Measurements from ENCODE around the gene RBM33.
"Not testable (repeated sequence)": the region's sequence is repeated elsewhere in the genome, so short reads cannot be mapped to it uniquely, and the experiment has no call there.

The RBM33 gene

GRCh38 chr7:155809332-155809946 is 165.0 kb downstream of the RBM33 start:
- DNase-seq (ENCODE audit: low read depth): no peak

GRCh38 chr7:155809947-155810769 is 165.7 kb downstream of the RBM33 start:
- DNase-seq (ENCODE audit: low read depth): no peak

- DNase-seq (ENCODE audit: low read depth): no peak
Observed at GRCh38 chr7:155810770-155811559, 166.5 kb downstream of the RBM33 start.

GRCh38 chr7:155811560-155811894 is 167.1 kb downstream of the RBM33 start:
- no peak for DNase-seq (ENCODE audit: low read depth)

- no peak for DNase-seq (ENCODE audit: low read depth)
Observed at GRCh38 chr7:155811895-155812761, 167.7 kb downstream of the RBM33 start, which contains the start of gene SHH. Gene SHH, minus strand, starts transcription at chr7:155812463. Its CDS starts 341 bp downstream, at chr7:155812122.

- DNase-seq (ENCODE audit: low read depth): no peak
Observed at GRCh38 chr7:155813125-155813524, 168.7 kb downstream of the RBM33 start.

GRCh38 chr7:155813546-155814315 is 169.3 kb downstream of the RBM33 start:
- no peak for DNase-seq (ENCODE audit: low read depth)

GRCh38 chr7:155814316-155815276 is 170.1 kb downstream of the RBM33 start:
- no peak for DNase-seq (ENCODE audit: low read depth)

- DNase-seq (ENCODE audit: low read depth): peak; percentile 52
Observed at GRCh38 chr7:155815332-155816191, 171.1 kb downstream of the RBM33 start.

- no peak for DNase-seq (ENCODE audit: low read depth)
Observed at GRCh38 chr7:155816192-155816508, 171.7 kb downstream of the RBM33 start.

- no peak for DNase-seq (ENCODE audit: low read depth)
Observed at GRCh38 chr7:155816996-155817395, 172.5 kb downstream of the RBM33 start.

- not testable (repeated sequence) for DNase-seq (ENCODE audit: low read depth)
Observed at GRCh38 chr7:155817515-155817914, 173.1 kb downstream of the RBM33 start.

- DNase-seq (ENCODE audit: low read depth): no peak
Observed at GRCh38 chr7:155818154-155818819, 173.8 kb downstream of the RBM33 start.

GRCh38 chr7:155818820-155819168 is 174.3 kb downstream of the RBM33 start:
- no peak for DNase-seq (ENCODE audit: low read depth)

GRCh38 chr7:155819186-155819585 is 174.7 kb downstream of the RBM33 start:
- DNase-seq (ENCODE audit: low read depth): no peak

GRCh38 chr7:155820246-155820645 is 175.8 kb downstream of the RBM33 start:
- DNase-seq (ENCODE audit: low read depth): no peak

GRCh38 chr7:155820788-155821187 is 176.3 kb downstream of the RBM33 start:
- DNase-seq (ENCODE audit: low read depth): no peak

- no peak for DNase-seq (ENCODE audit: low read depth)
Observed at GRCh38 chr7:155821851-155822250, 177.4 kb downstream of the RBM33 start.

All from stimulated activated CD4-positive, alpha-beta T cell treated with anti-CD3 and anti-CD28 coated beads, Interleukin-2, amount 100 ng/mL, for 4 hours (primary cell).